ENCODE measurements around the gene PTPRQ. TPM values are rescaled to one million over a fixed set of nuclear protein-coding genes. Genes with fewer than 3 reads are reported as not detected.
A peak's percentile ranks its signal among the peaks of the same experiment; 100 is the strongest.

The PTPRQ gene
- total RNA-seq, 1 experiment from 2014 or later = not detected

- H3K4me3 Mint-ChIP-seq = peak within 1 kb of the TSS; percentile 72
- ATAC-seq (no peak), DNase-seq (ENCODE audit: low spot score) (no peak)
- H3K27ac Mint-ChIP-seq = no peak within 1 kb of the TSS
- ChIA-PET CTCF (interaction anchor here (0.7 to 1.7 kb wide), 5 partner anchors 8 to 130 kb away, joined by 3 to 14 read pairs (median 4); no protein-coding TSS in a partner anchor), POLR2A (no interaction called here)
- H3K9me3 Mint-ChIP-seq = no peaks in the 10 kb centered on the region
- H3K27me3 Mint-ChIP-seq (ENCODE audit: low read depth) = peaks cover 98% of the 10 kb centered on the region
- TF ChIP-seq ZNF416 (CRISPR knock-in tag; IDR thresholded peaks at IDR 0.05) (no peak), NFE2L1 (CRISPR knock-in tag; IDR thresholded peaks at IDR 0.05) (no peak), MLX (CRISPR knock-in tag; IDR thresholded peaks at IDR 0.05) (no peak), IRF1 (CRISPR knock-in tag; IDR thresholded peaks at IDR 0.05) (no peak), ZNF263 (CRISPR knock-in tag; IDR thresholded peaks at IDR 0.05; ENCODE audit: low read depth) (no peak), ELF4 (CRISPR knock-in tag; IDR thresholded peaks at IDR 0.05; ENCODE audit: low read depth) (no peak), GABPB1 (CRISPR knock-in tag; IDR thresholded peaks at IDR 0.05) (no peak), ATF2 (CRISPR knock-in tag; IDR thresholded peaks at IDR 0.05; ENCODE audit: borderline replicate concordance, low read depth) (no peak), IRF2 (CRISPR knock-in tag; IDR thresholded peaks at IDR 0.05; ENCODE audit: borderline replicate concordance, low read depth) (no peak), USF1 (CRISPR knock-in tag; IDR thresholded peaks at IDR 0.05) (no peak), SOX15 (CRISPR knock-in tag; IDR thresholded peaks at IDR 0.05) (no peak), ZMAT4 (CRISPR knock-in tag; IDR thresholded peaks at IDR 0.05) (no peak), ATF6 (CRISPR knock-in tag; IDR thresholded peaks at IDR 0.05) (no peak), CREM (CRISPR knock-in tag; IDR thresholded peaks at IDR 0.05) (no peak), ZNF138 (CRISPR knock-in tag; conservative IDR thresholded peaks at IDR 0.05) (no peak), ZNF512 (CRISPR knock-in tag; IDR thresholded peaks at IDR 0.05; ENCODE audit: borderline replicate concordance) (no peak), ZNF532 (CRISPR knock-in tag; IDR thresholded peaks at IDR 0.05; ENCODE audit: borderline replicate concordance) (no peak), SP1 (CRISPR knock-in tag; conservative IDR thresholded peaks at IDR 0.05) (no peak), KAT7 (CRISPR knock-in tag; IDR thresholded peaks at IDR 0.05; ENCODE audit: borderline replicate concordance) (no peak), HMGXB4 (CRISPR knock-in tag; IDR thresholded peaks at IDR 0.05) (no peak)
- H3K36me3 Mint-ChIP-seq = no peaks in the 10 kb centered on the region
- H3K4me1 Mint-ChIP-seq = peaks cover 58% of the 10 kb centered on the region
Observed at GRCh38 chr12:80707126-80707829, 263.2 kb downstream of the PTPRQ start, which contains the start of gene MYF6. Gene MYF6, plus strand, starts transcription at chr12:80707634. Its CDS starts 86 bp downstream, at chr12:80707720.
